ENCODE data around the gene RAMP2.
A peak's percentile ranks its signal among the peaks of the same experiment; 100 is the strongest.
"Not testable (repeated sequence)": the region's sequence is repeated elsewhere in the genome, so short reads cannot be mapped to it uniquely, and the experiment has no call there.

Gene RAMP2

DNA sequence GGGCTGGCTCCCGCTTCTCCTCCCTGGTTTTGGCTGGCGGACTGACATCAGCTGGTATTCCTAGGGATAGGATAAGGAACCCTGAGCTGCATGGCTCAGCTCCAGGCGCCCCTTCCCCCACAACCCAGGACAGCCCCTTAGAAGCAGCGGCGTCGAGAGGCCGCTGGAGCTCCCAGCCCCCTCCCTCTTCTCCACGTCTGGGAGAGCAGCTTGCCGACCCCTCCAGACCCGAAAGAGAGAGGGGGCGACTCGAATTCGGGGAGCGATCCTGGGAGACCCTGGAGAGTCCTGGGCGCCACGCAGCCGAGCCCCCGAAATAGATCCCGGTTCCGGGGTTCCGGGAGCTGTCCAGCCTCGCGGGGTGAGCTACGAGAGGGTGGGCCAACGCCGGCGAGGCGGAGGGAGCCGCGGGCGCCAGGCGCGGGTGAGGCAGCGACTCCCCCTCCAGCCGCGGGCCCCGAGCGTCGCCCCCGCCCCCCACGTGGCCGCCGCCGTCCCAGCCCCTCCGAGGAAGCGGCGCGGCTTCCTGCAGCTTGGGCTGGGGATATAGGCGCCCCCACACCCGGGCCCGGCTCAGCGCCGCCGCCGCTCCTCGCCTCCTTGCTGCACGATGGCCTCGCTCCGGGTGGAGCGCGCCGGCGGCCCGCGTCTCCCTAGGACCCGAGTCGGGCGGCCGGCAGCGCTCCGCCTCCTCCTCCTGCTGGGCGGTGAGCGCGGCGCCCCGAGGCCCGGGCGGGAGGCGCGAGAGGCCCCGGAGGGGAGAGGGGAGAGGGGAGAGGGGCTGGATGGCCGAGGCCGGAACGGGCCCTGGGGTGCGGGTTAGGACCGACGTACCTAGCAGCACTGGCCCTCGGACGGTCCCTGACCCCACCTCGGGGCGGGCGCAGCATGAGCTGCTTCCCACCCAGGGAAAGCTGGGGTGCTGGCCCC lies at the start of gene RAMP2:
TSS of gene RAMP2 (plus strand) at position 576 of the 930 bp plus-strand sequence. CDS start at position 611, 35 bp downstream.
- DNase-seq (ENCODE audit: low spot score) = peak; percentile 53

GRCh38 chr17:42720996-42721583 lies 39.9 kb upstream of the RAMP2 start:
- peak; percentile 74 for DNase-seq (ENCODE audit: low spot score)

DNA sequence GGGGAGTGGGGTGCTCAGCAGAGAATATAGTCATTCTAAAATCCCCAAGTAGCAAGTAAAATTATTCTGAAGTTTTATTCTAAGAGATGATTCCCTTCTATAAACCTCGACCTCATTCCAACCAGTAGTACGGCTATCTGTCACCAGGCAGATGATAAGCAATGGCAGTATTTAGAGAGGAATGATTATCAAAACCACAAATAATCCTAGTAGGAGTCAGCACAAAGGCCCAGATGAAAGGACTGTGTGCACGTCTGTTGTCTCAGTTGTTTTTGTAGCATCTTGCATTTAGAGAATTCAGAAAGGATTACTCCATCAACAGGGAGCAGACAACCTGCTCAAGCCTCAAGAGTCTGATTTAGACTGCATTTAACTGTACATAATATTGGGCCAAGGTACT lies 37.4 kb upstream of the RAMP2 start:
- no peak for DNase-seq (ENCODE audit: low spot score)

DNA sequence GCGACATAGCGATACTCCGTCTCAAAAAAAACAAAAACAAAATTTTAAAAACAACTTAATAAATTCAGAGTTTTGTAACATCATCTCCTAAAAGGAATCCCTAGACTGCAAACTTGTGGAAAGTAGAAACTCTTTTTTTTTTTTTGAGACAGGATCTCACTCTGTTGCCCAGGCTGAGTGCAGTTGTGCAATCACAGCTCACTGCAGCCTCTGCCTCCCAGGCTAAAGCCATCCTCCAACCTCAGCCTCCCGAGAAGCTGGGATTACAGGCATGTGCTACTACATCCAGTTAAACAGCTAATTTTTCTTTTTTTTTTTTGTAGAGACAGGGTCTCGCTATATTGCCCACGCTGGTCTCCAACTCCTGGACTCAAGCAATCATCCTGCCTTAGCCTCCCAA lies 35.9 kb upstream of the RAMP2 start:
- DNase-seq (ENCODE audit: low spot score) = no peak

DNA sequence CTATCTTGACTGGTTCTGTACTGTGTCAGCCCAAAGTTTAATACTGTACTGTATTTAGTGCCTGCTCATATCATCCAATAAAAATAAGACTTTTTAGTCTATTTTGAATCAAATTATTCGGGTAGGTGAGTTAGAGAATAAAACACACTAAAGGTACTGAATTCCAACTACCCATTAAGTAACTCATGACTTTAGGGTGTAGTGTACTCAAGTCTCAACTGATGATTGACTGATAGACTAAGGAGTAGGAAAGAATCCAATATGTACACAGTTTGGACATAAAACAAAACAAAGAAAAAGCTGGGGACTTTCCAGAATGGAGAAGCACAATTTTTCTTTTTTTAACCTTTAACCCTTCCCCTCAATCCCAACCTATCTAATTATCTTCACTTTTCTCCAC lies 20.3 kb upstream of the RAMP2 start:
- no peak for DNase-seq (ENCODE audit: low spot score)

GRCh38 chr17:42742916-42743315 lies 18.1 kb upstream of the RAMP2 start:
- not testable (repeated sequence) for DNase-seq (ENCODE audit: low spot score)

GRCh38 chr17:42743595-42744282 lies 17.3 kb upstream of the RAMP2 start:
- DNase-seq (ENCODE audit: low spot score) = no peak

DNA sequence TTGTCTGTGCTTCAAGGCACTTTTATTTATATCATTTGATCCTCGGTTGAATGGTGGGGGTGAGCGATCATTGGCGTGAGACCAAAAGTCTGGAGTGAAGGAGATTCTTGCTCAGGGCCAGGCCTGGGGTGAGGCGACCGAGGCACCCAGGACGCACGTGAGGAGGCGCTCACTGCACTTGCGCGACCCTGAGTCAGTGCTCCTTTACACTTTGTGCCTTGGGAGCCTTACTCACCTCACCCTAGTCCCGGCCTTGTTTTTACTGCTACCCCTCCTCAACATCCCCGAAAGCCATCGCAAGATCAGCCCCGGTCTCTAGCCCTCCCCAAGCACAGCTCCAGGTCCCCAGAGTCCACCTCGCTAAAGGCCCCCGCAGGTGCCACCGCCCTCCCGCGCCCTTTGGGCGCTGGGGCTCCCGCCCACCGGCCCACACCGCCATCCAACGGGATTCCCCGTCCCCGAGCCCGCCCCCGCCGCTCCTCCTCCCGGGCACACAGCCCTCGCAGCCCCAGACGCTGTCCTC lies 16.7 kb upstream of the RAMP2 start:
- peak; percentile 68 for DNase-seq (ENCODE audit: low spot score)

- peak; percentile 100 for DNase-seq (ENCODE audit: low spot score)
Observed at GRCh38 chr17:42744806-42745617, 16.0 kb upstream of the RAMP2 start, which contains the start of gene EZH1. TSS of gene EZH1 (minus strand) at chr17:42745040. CDS start at chr17:42728941, 16,099 bp downstream.

GRCh38 chr17:42748202-42748907 lies 12.7 kb upstream of the RAMP2 start:
- DNase-seq (ENCODE audit: low spot score) = no peak

DNA sequence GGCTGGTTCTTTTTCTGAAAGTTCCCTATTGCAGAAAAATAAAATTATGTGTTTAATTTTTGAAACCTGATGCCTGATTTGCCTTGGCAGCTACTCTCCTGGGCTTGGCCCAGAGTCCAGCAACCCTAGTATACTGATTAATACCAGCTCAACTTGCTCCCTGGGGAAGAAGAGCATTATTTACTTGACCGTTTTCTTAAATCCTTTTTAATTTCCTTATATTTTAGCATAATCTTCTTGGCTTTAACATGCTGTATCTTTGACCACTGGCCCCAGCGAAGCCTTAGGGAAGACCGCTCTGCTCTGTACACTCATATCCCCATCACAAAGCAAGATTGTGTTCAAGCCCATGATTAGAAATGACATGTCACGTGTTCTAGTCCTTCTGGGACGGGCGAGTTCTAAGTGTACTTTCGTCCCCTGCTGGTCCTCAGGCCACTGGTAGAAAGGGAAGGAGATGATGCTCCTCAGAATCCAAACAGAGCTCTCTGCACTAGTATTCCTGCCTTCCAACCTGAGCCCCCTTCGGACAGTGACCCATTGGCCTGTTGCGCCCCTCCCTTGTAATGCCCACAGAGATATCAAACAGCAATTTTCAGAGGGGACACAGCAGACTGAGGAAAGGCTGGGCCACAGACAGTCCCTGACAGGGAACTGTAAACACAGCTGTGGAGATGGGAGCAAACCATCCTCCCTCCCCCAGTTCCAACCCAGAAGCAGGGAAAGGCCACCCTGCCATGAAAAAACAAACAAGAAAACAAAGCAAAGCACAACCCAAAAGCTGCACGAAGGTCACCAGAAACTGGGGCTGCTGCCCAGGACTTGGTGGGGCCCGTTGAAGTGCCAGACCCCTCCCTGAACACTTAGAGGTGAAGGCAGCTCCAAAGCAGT lies 11.9 kb upstream of the RAMP2 start:
- no peak for DNase-seq (ENCODE audit: low spot score)

- DNase-seq (ENCODE audit: low spot score) = no peak
Observed at GRCh38 chr17:42750739-42751344, 10.2 kb upstream of the RAMP2 start.

- no peak for DNase-seq (ENCODE audit: low spot score)
Observed at GRCh38 chr17:42751628-42752027, 9.4 kb upstream of the RAMP2 start.

DNA sequence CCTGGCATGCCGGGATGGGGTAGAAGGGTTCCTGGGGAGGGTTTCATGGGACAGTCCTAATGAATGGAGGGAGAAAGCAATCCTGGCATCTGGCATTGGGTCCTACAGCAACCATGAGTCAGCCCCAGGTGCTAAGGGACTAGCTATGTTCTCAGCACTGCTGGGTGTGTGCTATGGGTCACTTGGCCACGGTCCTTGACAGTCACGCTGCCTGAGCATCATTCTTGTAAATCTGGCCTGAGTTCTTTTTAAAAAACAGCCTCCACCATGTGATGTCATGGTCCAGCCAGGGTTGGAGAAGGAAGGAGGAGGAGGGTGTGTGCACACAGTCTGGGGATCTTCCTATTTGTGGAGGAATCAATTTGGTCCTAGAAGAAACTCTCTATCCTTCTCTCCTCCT lies 6.2 kb upstream of the RAMP2 start:
- DNase-seq (ENCODE audit: low spot score) = peak; percentile 31

DNA sequence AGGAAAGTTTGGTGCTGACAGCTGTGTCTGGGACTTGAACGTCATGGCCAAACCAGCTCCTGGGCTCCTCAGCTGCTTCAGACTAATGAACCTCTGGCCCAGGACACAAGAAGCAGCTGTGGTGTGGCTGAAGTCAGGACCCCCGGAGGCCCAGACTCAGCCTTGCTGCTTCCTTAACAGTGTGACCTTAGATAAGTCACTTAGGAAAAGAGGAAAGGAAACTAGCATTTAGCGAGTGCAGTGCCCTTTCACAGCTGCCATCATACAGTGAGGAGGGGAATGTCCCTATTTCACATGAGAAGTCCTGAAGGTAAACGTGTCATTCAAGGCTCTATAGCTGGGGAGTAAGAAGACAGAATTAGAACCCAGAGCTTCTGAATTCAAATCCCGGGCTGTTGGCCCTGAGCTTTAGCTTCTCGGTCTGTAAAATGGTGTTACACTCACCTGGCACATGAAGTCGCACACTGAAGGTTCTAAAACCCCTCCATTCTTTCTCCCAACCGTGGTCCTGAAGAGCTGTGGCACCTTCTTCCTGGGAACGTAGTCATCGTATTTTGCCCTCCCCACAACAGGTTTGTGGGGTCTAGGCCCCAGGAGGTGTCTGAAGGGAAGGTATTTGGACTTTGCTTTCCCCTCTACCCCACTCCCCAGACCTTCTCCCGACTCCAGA lies 910 bp upstream of the RAMP2 start:
- no peak for DNase-seq (ENCODE audit: low spot score)

DNA sequence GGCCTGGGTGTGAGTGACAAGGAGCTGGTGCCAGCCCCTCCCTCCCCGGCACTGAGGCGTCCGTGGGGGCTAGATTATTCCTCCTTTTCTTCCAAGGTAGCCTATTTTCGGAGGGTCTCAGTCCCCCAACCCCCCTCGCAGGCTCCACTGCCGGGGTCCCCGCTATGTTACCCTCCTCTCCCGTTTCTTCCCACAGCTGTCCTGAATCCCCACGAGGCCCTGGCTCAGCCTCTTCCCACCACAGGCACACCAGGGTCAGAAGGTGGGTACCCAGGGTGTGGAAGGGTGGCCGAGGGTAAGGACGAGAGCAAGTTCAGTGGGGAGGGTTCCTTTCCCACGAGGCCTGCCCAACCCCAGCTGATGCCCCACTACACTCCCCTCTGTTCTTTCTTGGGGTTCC lies 611 bp downstream of the RAMP2 start:
- no peak for DNase-seq (ENCODE audit: low spot score)

DNA sequence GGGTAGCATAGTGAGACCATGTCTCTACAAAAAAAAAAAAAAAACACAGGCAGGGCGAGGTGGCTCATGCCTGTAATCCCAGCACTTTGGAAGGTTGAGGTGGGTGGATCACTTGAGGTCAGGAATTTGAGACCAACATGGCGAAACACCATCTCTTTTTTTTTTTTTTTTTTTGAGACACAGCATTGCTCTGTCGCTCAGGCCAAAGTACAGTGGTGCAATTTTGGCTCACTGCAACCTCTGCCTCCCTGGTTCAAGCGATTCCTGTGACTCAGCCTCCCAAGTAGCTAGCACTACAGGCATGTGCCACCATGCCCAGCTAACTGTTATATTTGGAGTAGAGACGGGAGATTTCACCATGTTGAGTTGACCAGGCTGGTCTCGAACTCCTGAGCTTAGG lies 5.1 kb downstream of the RAMP2 start:
- DNase-seq (ENCODE audit: low spot score) = no peak

- no peak for DNase-seq (ENCODE audit: low spot score)
Observed at GRCh38 chr17:42767512-42767911, 6.5 kb downstream of the RAMP2 start.

GRCh38 chr17:42768006-42768405 lies 7.0 kb downstream of the RAMP2 start:
- not testable (repeated sequence) for DNase-seq (ENCODE audit: low spot score)
